Measurements from ENCODE around the gene MTRR. TPM values are rescaled to one million over a fixed set of nuclear protein-coding genes. Genes with fewer than 3 reads are reported as not detected.

The MTRR gene
- polyA plus RNA-seq, 1 of the 3 experiments (the other 2 are of a cell fraction): 18.4 TPM

DNA sequence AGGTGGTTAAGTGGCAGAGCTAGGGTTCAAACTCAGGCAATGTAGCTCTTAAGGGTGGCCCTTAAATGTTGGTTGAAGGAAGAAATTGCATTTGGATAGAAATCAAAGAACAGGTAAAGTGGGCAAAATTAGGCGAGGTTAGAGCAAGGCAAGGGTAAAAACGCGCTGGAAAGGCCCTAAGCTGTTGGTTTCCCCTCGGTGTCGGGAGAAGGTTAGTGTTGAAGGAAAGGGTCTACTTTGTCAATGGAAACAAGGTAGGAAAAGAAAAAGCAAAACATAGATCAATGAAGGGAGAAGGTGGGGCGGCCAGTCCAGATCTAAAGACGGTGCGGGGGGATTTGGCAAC lies 548 bp upstream of the MTRR start:
- Histone ChIP-seq H3K27me3 (ENCODE audit: insufficient read depth) (no peaks in the 10 kb centered on the region), H4K20me1 (ENCODE audit: insufficient read depth) (peaks cover 20% of the 10 kb centered on the region), H3K27ac (ENCODE audit: low read depth in 2 of 2, low read length in 1 of 2) (no peak overlapping the region; a peak in 1 of 4 replicates), H3K4me2 (peak overlapping the region; percentile 82), H3K9me3 (no peaks in the 10 kb centered on the region), H3F3A (replicated peaks; ENCODE audit: insufficient read depth) (no peaks in the 10 kb centered on the region), H3K36me3 (replicated peaks in 1 of 2; ENCODE audit: control insufficient read depth in 1 of 2, insufficient read depth in 2 of 2, low read length in 1 of 2) (peaks cover 27 to 43% of the 10 kb centered on the region in 2 experiments), H3K9me2 (no peaks in the 10 kb centered on the region), H2AFZ (ENCODE audit: low read depth) (peak overlapping the region; percentile 89), H3K79me2 (ENCODE audit: insufficient read depth) (peaks cover 85% of the 10 kb centered on the region), H3K4me3 (ENCODE audit: low read depth in 2 of 2, low read length in 1 of 2) (peak overlapping the region; percentile 84 to 96), H3K9ac (peak overlapping the region; percentile 79), H3K4me1 (ENCODE audit: control insufficient read depth in 1 of 2, insufficient read depth in 2 of 2, low read depth in 1 of 2, low read length in 1 of 2) (peaks cover 0 to 12% of the 10 kb centered on the region in 2 experiments; a peak in 2 of 4 replicates)
- ChIA-PET POLR2A (interaction anchor here (0.7 kb wide), 1 partner anchor 63 kb away, joined by 3 read pairs; no protein-coding TSS in a partner anchor), CTCF (interaction anchor here (0.6 to 5.3 kb wide), 7 partner anchors 8 to 1123 kb away, joined by 3 to 34 read pairs (median 4); no protein-coding TSS in a partner anchor)
- DNase-seq: no peak
- WGBS (ENCODE audit: low lambda C conversion rate): 9% methylated on average over 8 of the region's 8 CpGs
- TF ChIP-seq, protein P1, sequence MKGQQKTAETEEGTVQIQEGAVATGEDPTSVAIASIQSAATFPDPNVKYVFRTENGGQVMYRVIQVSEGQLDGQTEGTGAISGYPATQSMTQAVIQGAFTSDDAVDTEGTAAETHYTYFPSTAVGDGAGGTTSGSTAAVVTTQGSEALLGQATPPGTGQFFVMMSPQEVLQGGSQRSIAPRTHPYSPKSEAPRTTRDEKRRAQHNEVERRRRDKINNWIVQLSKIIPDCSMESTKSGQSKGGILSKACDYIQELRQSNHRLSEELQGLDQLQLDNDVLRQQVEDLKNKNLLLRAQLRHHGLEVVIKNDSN (IDR thresholded peaks at IDR 0.05; ENCODE audit: borderline replicate concordance, low read depth): no peak
- no peak for TF ChIP-seq TEAD4 (IDR thresholded peaks at IDR 0.05; ENCODE audit: borderline replicate concordance, insufficient read depth)

DNA sequence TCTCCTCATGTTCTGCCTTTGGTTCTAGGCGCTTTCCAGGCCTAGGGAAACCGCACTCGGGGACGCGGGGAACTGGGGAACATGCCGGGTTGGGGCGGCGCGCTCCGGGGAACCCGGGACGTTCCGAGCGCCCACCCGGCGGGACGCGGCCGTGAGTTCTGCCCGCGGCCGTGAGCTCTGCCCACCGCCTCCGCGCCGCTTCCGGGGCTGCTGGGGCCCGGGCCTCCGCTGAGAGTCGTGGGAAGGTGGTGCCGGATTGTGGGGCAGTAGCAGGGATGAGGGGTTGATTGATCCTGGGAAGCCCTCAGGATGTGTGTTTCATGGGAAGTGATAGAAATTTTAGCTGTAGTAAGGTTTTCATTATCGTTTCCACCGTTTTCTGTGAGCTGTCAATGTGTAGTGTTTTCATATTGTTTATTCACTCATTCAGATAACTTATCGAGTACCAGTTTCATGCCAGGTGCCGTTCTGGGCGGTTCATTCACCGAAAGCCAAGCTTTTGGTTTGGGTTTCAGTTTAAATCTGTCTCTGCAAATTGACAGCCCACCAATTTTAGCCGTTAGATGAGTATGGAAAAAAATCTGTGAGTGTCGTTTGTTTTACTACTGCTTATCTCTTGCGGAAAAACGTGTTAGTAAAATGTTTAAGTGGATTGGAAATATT lies 657 bp downstream of the MTRR start:
- H3K4me3 ChIP-seq (ENCODE audit: low read depth in 2 of 2, low read length in 1 of 2): peak overlapping the region; percentile 84 to 96
- peak; percentile 63 for DNase-seq
- peak overlapping the region; percentile 82 for H3K4me2 ChIP-seq
- no peaks in the 10 kb centered on the region for H3K9me2 ChIP-seq
- WGBS (ENCODE audit: low lambda C conversion rate): 2% methylated on average over 32 of the region's 41 CpGs
- H3K79me2 ChIP-seq (ENCODE audit: insufficient read depth): peaks cover 92% of the 10 kb centered on the region
- no peaks in the 10 kb centered on the region for H3F3A ChIP-seq (replicated peaks; ENCODE audit: insufficient read depth)
- no peaks in the 10 kb centered on the region for H3K9me3 ChIP-seq
- H3K36me3 ChIP-seq (replicated peaks in 1 of 2; ENCODE audit: control insufficient read depth in 1 of 2, insufficient read depth in 2 of 2, low read length in 1 of 2): peaks cover 20 to 47% of the 10 kb centered on the region in 2 experiments
- POLR2A ChIA-PET: no interaction called here
- peaks cover 20% of the 10 kb centered on the region for H4K20me1 ChIP-seq (ENCODE audit: insufficient read depth)
- TF ChIP-seq, protein P2, sequence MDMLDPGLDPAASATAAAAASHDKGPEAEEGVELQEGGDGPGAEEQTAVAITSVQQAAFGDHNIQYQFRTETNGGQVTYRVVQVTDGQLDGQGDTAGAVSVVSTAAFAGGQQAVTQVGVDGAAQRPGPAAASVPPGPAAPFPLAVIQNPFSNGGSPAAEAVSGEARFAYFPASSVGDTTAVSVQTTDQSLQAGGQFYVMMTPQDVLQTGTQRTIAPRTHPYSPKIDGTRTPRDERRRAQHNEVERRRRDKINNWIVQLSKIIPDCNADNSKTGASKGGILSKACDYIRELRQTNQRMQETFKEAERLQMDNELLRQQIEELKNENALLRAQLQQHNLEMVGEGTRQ (IDR thresholded peaks at IDR 0.05; ENCODE audit: borderline replicate concordance, low read depth, low read length): no peak
- TF ChIP-seq MEF2A (IDR thresholded peaks at IDR 0.05; ENCODE audit: borderline replicate concordance, low read depth) (no peak), FOXJ3 (CRISPR knock-in tag; IDR thresholded peaks at IDR 0.05) (no peak), SMC3 (IDR thresholded peaks at IDR 0.05; ENCODE audit: low read depth, low read length) (no peak), RCOR1 (IDR thresholded peaks at IDR 0.05; ENCODE audit: low read length) (no peak), SIN3A (IDR thresholded peaks at IDR 0.05; ENCODE audit: borderline replicate concordance, low read depth, low read length) (no peak), TAF1 (IDR thresholded peaks at IDR 0.05; ENCODE audit: borderline replicate concordance, low read depth, low read length) (no peak), FOSL2 (IDR thresholded peaks at IDR 0.05; ENCODE audit: borderline replicate concordance, low read depth) (no peak), JUND (IDR thresholded peaks at IDR 0.05) (no peak), EZH2phosphoT487 (IDR thresholded peaks at IDR 0.05; ENCODE audit: borderline replicate concordance, low read depth) (no peak), POLR2AphosphoS5 (IDR thresholded peaks at IDR 0.05; ENCODE audit: low read depth, low read length) (no peak)
- TF ChIP-seq, protein P3, sequence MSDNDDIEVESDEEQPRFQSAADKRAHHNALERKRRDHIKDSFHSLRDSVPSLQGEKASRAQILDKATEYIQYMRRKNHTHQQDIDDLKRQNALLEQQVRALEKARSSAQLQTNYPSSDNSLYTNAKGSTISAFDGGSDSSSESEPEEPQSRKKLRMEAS (IDR thresholded peaks at IDR 0.05; ENCODE audit: low read depth): no peak
- TF ChIP-seq, protein P4, sequence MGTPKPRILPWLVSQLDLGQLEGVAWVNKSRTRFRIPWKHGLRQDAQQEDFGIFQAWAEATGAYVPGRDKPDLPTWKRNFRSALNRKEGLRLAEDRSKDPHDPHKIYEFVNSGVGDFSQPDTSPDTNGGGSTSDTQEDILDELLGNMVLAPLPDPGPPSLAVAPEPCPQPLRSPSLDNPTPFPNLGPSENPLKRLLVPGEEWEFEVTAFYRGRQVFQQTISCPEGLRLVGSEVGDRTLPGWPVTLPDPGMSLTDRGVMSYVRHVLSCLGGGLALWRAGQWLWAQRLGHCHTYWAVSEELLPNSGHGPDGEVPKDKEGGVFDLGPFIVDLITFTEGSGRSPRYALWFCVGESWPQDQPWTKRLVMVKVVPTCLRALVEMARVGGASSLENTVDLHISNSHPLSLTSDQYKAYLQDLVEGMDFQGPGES (IDR thresholded peaks at IDR 0.05; ENCODE audit: low read depth, low read length): no peak
- peak overlapping the region; percentile 47 to 55; a peak in 2 of 4 replicates for H3K27ac ChIP-seq (ENCODE audit: low read depth in 2 of 2, low read length in 1 of 2)
- CTCF ChIA-PET: interaction anchor here (1.0 to 5.3 kb wide), 4 partner anchors 8 to 17 kb away, joined by 3 to 34 read pairs (median 12); no protein-coding TSS in a partner anchor
- H3K27me3 ChIP-seq (ENCODE audit: insufficient read depth): no peaks in the 10 kb centered on the region
- peak overlapping the region; percentile 86 for H2AFZ ChIP-seq (ENCODE audit: low read depth)
- peak overlapping the region; percentile 79 for H3K9ac ChIP-seq
- peaks cover 0 to 12% of the 10 kb centered on the region in 2 experiments; a peak in 2 of 4 replicates for H3K4me1 ChIP-seq (ENCODE audit: control insufficient read depth in 1 of 2, insufficient read depth in 2 of 2, low read depth in 1 of 2, low read length in 1 of 2)
